Measurements from ENCODE around the gene JPT2.

DNA sequence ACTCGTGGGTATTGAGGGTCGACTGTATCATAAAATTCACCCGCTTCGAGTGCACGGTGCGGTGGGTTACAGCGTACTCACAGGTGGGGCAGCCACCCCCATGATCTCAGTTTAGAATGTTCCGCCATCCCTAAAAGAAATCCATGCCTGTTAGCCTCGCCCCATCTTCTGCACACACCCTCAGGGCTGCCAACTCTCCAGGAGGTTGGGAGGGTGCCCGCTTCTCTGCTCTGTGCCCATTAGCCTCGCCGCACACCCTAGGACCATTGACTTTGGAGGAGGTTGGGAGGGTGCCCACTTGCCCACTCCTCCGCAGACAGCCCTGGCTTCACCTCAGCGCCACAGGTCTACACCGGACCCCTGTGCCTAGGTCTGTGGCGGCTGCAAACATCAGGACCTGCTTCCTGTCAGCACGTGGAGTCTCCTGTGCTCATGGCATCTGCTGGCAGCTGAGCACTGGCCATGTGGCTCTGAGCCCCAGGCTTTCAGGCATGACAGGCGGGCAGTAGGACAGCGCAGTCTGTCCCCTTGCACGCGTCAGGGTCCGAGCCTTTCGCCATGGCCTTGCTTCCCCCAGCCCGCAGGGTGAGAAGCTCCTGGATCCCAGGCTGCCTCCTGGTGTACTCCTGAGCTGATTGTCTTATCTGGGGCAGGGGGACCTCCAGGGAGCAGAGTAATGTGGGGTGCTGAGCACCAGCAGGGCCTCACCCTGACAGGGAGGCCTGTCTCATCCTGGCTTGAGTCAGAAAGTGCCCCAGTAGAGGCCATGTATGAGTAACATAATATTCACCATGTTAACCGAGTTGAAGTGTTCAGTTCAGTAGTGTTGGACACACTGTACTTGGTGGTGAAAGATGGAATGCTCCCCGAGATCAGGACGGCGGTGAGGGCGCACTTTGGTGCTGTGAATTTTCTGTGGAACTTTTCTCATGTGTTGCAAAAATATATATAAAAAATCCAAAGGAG is 71.4 kb downstream of the JPT2 start:
- TF ChIP-seq SP1 (IDR thresholded peaks at IDR 0.05; ENCODE audit: low read depth), result no peak
- no peak for TF ChIP-seq POLR2A (IDR thresholded peaks at IDR 0.05; ENCODE audit: borderline replicate concordance, extremely low read depth, insufficient read depth, insufficient read length)
- TF ChIP-seq JUND (IDR thresholded peaks at IDR 0.05), result no peak
- no peak for TF ChIP-seq RAD21 (IDR thresholded peaks at IDR 0.05; ENCODE audit: low read depth)
- no peak for TF ChIP-seq MAX (IDR thresholded peaks at IDR 0.05)

All from HCT116 (cell line).